Natural killer cell treated with Interleukin-12 subunit alpha and Interleukin-12 subunit beta and Interleukin-15 and Interleukin-18, amount 100 ng/mL, for 72 hours (primary cell): ENCODE data around the gene CXXC1. TPM values are rescaled to one million over a fixed set of nuclear protein-coding genes. Genes with fewer than 3 reads are reported as not detected.

Experiments
- ATAC-seq, 2 donors: fragments of 150-1000 bp; cut with Tn5 transposase in 1 of 2; sonication (Bioruptor Pico), chemical (Tn5 transposase) in 1 of 2; 2 replicates each; pipeline ENCODE4 v1.10.0; 2021
- DNase-seq: peaks from one replicate; pipeline ENCODE4 v3.0.0; 2022; ENCODE audit warnings: low spot score
- H3K27ac Mint-ChIP-seq, 2 donors: 1 replicate in 1 of 2; 2 replicates in 1 of 2; pipeline ENCODE4 v1.8.0; 2022; ENCODE audit warnings: mixed read lengths in 2 of 2, mild to moderate bottlenecking in 1 of 2, moderate library complexity in 1 of 2
- H3K27me3 Mint-ChIP-seq, 2 donors: 1 replicate in 1 of 2; 2 replicates in 1 of 2; pipeline ENCODE4 v1.8.0; 2022; ENCODE audit warnings: mixed read lengths in 2 of 2
- H3K36me3 Mint-ChIP-seq: one replicate; pipeline ENCODE4 v1.8.0; 2022; ENCODE audit warnings: mixed read lengths
- H3K4me1 Mint-ChIP-seq, 2 donors: 1 replicate in 1 of 2; 2 replicates in 1 of 2; pipeline ENCODE4 v1.8.0; 2022; ENCODE audit warnings: low read depth in 2 of 2, mixed read lengths in 2 of 2, mild to moderate bottlenecking in 1 of 2
- H3K4me3 Mint-ChIP-seq: one replicate; pipeline ENCODE4 v1.8.0; 2022; ENCODE audit warnings: mixed read lengths
- H3K9me3 Mint-ChIP-seq: 2 replicates; pipeline ENCODE4 v1.8.0; 2022; ENCODE audit warnings: mixed read lengths
- total RNA-seq, 2 donors: library from RNA; stranded (reverse); gene quantifications; one replicate each; pipeline ENCODE4 v1.2.3, GENCODE V29; 2022

CXXC1 gene
- total RNA-seq, 2 donors from 2014 or later: 108 to 162 TPM

DNA sequence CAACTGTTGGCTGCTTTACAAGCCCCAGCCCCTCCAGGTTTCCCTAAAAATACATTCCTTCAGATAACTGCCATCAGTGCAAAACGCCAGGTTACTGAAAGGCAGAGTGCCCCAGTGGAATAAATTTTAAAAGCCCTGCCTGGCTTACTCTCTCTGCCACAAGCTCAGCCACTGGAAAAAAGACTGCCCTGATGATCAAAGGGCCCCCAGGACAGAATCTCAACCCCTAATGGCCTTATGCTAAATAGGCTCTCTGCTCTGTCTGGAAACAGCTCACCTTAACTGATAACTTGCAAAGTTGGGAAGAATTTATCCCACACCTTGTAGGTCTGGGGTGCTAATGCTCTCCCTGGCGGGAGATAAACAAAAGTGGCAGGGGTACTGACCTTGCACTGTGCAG is 55.1 kb downstream of the CXXC1 start:
- Mint-ChIP-seq H3K4me3 (no peak overlapping the region), H3K9me3 (no peaks in the 10 kb centered on the region), H3K4me1 (peaks cover 4 to 5% of the 10 kb centered on the region in 2 donors), H3K27me3 (peaks cover 24 to 30% of the 10 kb centered on the region in 2 donors), H3K36me3 (no peaks in the 10 kb centered on the region), H3K27ac (no peak overlapping the region)
- no peak for ATAC-seq
- DNase-seq: no peak

Other genes starting within 250 kb of the CXXC1 start
- gene MYO5B, start 92.5 kb downstream of the CXXC1 start, total RNA-seq: not detected
- gene CFAP53, start 21.2 kb downstream of the CXXC1 start, total RNA-seq: under 1 TPM; 0.31 to 0.92 TPM
- gene MBD1, start 6.2 kb downstream of the CXXC1 start, total RNA-seq: 100 to 1,000 TPM; 101 to 129 TPM
- 10 to 100 TPM; 18.8 to 38.0 TPM for gene SKA1, start 87.4 kb upstream of the CXXC1 start, total RNA-seq